ENCODE measurements around the gene C12orf57. TPM values are rescaled to one million over a fixed set of nuclear protein-coding genes. Genes with fewer than 3 reads are reported as not detected.

Gene C12orf57
- total and polyA plus RNA-seq, 2 experiments from 2014 or later, result 217 to 219 TPM

- Histone ChIP-seq H3K27ac (peak overlapping the region; percentile 100), H3K9me3 (ENCODE audit: low read depth) (no peaks in the 10 kb centered on the region), H3K4me3 (no peak overlapping the region), H4K20me1 (ENCODE audit: insufficient read depth, poor library complexity, severe bottlenecking) (peaks cover 4% of the 10 kb centered on the region), H3K79me2 (peaks cover 22% of the 10 kb centered on the region), H3K9me2 (replicated peaks; ENCODE audit: insufficient read depth) (no peaks in the 10 kb centered on the region), H2AFZ (peak overlapping the region; percentile 4), H3K4me1 (ENCODE audit: insufficient read depth) (peaks cover 17% of the 10 kb centered on the region), H3K36me3 (replicated peaks; ENCODE audit: insufficient read depth, low read depth) (no peaks in the 10 kb centered on the region), H3K27me3 (no peaks in the 10 kb centered on the region), H3K4me2 (peak overlapping the region; percentile 84)
- 64% methylated on average over 24 of the region's 24 CpGs for WGBS (ENCODE audit: low lambda C conversion rate, missing lambda C conversion rate)
- TF ChIP-seq CTCF (IDR thresholded peaks at IDR 0.05; ENCODE audit: poor library complexity), result no peak
- no peak for TF ChIP-seq EZH2phosphoT487 (IDR thresholded peaks at IDR 0.05; ENCODE audit: low read depth, severe bottlenecking, unreplicated experiment)
- no peak for TF ChIP-seq EZH2 (IDR thresholded peaks at IDR 0.05; ENCODE audit: borderline replicate concordance)
- DNase-seq (ENCODE audit: low spot score), result peak; percentile 43
Observed at GRCh38 chr12:6961278-6961694, 17.5 kb downstream of the C12orf57 start.

GRCh38 chr12:6961695-6962284 lies 18.0 kb downstream of the C12orf57 start:
- Histone ChIP-seq H2AFZ (peak overlapping the region; percentile 4), H3K9me3 (ENCODE audit: low read depth) (no peaks in the 10 kb centered on the region), H3K4me3 (no peak overlapping the region), H3K36me3 (replicated peaks; ENCODE audit: insufficient read depth, low read depth) (no peaks in the 10 kb centered on the region), H4K20me1 (ENCODE audit: insufficient read depth, poor library complexity, severe bottlenecking) (peaks cover 6% of the 10 kb centered on the region), H3K9me2 (replicated peaks; ENCODE audit: insufficient read depth) (no peaks in the 10 kb centered on the region), H3K4me1 (ENCODE audit: insufficient read depth) (peaks cover 17% of the 10 kb centered on the region), H3K4me2 (peak overlapping the region; percentile 84), H3K79me2 (peaks cover 27% of the 10 kb centered on the region), H3K27me3 (no peaks in the 10 kb centered on the region), H3K27ac (peak overlapping the region; percentile 100)
- DNase-seq (ENCODE audit: low spot score), result peak; percentile 89
- TF ChIP-seq CTCF (IDR thresholded peaks at IDR 0.05; ENCODE audit: poor library complexity), result peak; percentile 58
- TF ChIP-seq EZH2 (IDR thresholded peaks at IDR 0.05; ENCODE audit: borderline replicate concordance), result no peak
- WGBS (ENCODE audit: low lambda C conversion rate, missing lambda C conversion rate), result 15% methylated on average over 16 of the region's 16 CpGs

GRCh38 chr12:6962285-6963015 lies 18.6 kb downstream of the C12orf57 start:
- DNase-seq (ENCODE audit: low spot score), result peak; percentile 81

More at GRCh38 chr12:6962285-6963015, 18.6 kb downstream of the C12orf57 start:
- Histone ChIP-seq H3K27ac (peak overlapping the region; percentile 100), H3K4me3 (peak overlapping the region; percentile 25), H3K4me2 (peak overlapping the region; percentile 84), H4K20me1 (ENCODE audit: insufficient read depth, poor library complexity, severe bottlenecking) (peaks cover 6% of the 10 kb centered on the region), H3K27me3 (no peaks in the 10 kb centered on the region), H3K79me2 (peaks cover 34% of the 10 kb centered on the region), H3K4me1 (ENCODE audit: insufficient read depth) (peaks cover 17% of the 10 kb centered on the region), H3K9me3 (ENCODE audit: low read depth) (no peaks in the 10 kb centered on the region), H3K9me2 (replicated peaks; ENCODE audit: insufficient read depth) (no peaks in the 10 kb centered on the region), H2AFZ (peak overlapping the region; percentile 4), H3K36me3 (replicated peaks; ENCODE audit: insufficient read depth, low read depth) (no peaks in the 10 kb centered on the region)
- 40% methylated on average over 25 of the region's 25 CpGs for WGBS (ENCODE audit: low lambda C conversion rate, missing lambda C conversion rate)
- TF ChIP-seq CTCF (IDR thresholded peaks at IDR 0.05; ENCODE audit: poor library complexity) (no peak), EZH2 (IDR thresholded peaks at IDR 0.05; ENCODE audit: borderline replicate concordance) (no peak), EZH2phosphoT487 (IDR thresholded peaks at IDR 0.05; ENCODE audit: low read depth, severe bottlenecking, unreplicated experiment) (no peak)

All from hepatocyte (in vitro differentiated cells).